SK-N-MC (cell line): ENCODE data around the gene ASPDH.

ENCODE experiments used
- EZH2 ChIP-seq: fragments of 200-600 bp; sonication (generic); IDR thresholded peaks from one replicate; pipeline ENCODE4 v1.6.1; 2017; ENCODE audit warnings: antibody characterized with exemption
- POLR2AphosphoS5 ChIP-seq: IDR thresholded peaks from 2 replicates; pipeline ENCODE4 v1.6.1; 2012; ENCODE audit warnings: mild to moderate bottlenecking, low read depth, low read length, borderline replicate concordance

DNA sequence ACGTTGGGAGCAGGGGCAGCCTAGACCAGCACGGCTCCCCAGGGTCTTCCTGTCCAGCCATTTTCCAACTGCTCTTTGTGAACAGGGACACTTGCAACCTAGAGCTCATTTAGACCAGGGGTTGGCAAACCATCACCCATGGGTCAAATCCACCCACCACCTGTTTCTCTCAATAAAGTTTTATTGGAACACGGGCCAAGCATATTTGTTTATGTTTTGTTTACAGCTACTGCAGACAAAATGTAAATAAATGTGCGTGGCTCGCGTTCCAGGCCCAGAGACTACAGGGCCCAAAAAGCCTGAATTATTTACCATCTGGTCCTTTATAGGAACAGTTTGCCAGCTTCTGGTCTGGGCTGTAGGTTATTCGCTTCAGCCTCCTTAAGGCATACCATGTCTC lies 50.7 kb downstream of the ASPDH start:
- no peak for TF ChIP-seq POLR2AphosphoS5
- TF ChIP-seq EZH2, result no peak
